Hepatocyte (in vitro differentiated cells): ENCODE data around the gene MUC5B.

Experiments used
- CTCF ChIP-seq: fragments of 200-600 bp; sonication (generic); IDR thresholded peaks from 2 replicates; pipeline ENCODE4 v1.5.1; 2016; ENCODE audit warnings: antibody characterized with exemption, mild to moderate bottlenecking; ENCODE audit not compliant: poor library complexity
- EZH2 ChIP-seq: fragments of 200-600 bp; sonication (generic); IDR thresholded peaks from 2 replicates; pipeline ENCODE4 v1.6.1; 2016; ENCODE audit warnings: antibody characterized with exemption, mild to moderate bottlenecking, borderline replicate concordance

- TF ChIP-seq CTCF, result no peak
- no peak for TF ChIP-seq EZH2
Observed at GRCh38 chr11:1305063-1305495, 82.2 kb downstream of the MUC5B start.
